GM18502 (cell line): ENCODE measurements around the gene CEACAM1.
"Not testable (repeated sequence)": the region's sequence is repeated elsewhere in the genome, so short reads cannot be mapped to it uniquely, and the experiment has no call there.

ENCODE experiments used
- ATAC-seq: cut with Tn5 transposase; IDR thresholded peaks from one replicate; pipeline ENCODE4 v1.9.1; 2021; ENCODE audit warnings: mild to moderate bottlenecking; ENCODE audit not compliant: unreplicated experiment, poor library complexity

Gene CEACAM1

DNA sequence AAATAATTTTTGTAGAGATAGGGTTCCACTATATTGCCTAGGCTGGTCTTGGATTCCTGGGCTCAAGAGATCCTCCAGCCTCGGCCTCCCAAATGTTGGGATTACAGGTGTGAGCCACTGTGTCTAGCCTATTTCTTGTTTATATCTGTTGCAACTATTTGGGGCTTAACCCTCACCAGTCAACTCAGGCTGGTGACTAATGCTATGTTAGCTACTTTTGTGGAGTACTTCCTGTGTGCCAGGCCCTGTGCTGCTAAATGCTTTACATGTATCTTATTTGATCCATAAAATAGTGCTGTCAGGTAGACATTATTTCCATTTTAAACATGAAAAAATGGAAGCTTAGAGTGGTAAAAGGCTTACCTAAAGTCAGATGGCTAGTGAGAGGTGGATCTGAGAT is 13.8 kb downstream of the CEACAM1 start:
- ATAC-seq, result no peak

DNA sequence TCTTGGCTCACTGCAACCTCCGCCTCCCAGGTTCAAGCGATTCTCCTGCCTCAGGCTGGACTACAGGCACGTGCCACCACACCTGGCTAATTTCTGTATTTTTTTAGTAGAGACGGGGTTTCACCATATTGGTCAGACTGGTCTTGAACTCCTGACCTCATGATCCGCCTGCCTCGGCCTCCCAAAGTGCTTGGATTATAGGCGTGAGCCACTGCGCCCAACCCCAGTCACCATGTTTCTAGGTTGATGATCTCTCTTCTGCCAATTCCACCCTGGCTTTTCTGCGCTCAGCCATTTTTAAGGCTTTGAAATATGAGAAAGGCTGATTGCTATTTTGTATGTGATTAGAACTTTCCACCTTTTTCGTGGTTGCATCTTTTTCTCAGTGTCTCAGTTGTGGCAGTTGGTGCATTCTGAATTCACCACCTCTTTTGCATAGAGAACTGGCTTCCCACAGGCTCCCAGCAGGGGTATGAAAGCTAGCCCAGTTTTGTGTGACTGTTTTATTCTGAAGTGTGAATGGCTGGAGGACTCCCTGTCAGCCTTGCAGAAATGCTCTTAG is 15.5 kb downstream of the CEACAM1 start:
- ATAC-seq, result peak; percentile 74

DNA sequence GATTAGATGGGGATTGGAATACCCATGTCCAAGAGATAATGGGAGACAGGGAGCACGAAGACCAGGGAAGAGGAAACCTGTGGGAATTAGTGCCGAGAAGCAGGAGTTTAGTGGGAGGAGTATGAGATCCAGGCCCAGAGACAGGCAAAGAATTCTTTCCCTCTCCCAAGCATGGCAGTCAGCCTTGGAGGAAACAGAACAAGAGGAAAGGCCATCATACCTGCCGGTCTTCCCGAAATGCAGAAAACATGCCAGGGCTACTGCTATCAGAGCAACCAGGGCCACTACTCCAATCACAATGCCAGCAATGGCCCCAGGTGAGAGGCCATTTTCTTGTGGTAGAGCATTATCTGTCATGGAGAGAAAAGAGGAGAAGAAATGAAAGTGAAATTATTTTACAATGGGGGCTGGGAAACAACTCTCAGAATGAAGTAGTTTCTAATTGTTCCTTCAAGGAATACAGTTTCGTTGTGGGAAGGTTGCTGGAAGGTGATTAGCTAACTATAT is 16.1 kb downstream of the CEACAM1 start:
- no peak for ATAC-seq

DNA sequence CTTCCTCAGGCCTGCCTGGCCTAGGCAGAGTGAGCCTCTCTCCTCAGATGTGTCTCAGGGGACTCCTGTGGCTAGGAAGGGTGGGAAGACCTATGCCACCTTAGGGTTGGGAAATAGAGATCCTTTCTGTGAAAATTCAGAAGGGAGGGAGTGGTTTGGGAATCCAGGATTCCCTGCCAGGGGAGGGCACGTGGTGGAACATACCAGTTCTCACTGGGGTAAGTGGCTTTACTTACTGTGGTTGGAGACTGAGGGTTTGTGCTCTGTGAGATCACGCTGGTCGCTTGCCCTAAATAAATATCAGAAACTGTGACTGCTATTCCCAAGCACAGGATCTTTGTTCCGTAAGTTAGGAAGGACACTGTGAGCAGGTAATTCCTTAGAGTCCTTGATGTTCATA is 16.9 kb downstream of the CEACAM1 start:
- ATAC-seq, result no peak

DNA sequence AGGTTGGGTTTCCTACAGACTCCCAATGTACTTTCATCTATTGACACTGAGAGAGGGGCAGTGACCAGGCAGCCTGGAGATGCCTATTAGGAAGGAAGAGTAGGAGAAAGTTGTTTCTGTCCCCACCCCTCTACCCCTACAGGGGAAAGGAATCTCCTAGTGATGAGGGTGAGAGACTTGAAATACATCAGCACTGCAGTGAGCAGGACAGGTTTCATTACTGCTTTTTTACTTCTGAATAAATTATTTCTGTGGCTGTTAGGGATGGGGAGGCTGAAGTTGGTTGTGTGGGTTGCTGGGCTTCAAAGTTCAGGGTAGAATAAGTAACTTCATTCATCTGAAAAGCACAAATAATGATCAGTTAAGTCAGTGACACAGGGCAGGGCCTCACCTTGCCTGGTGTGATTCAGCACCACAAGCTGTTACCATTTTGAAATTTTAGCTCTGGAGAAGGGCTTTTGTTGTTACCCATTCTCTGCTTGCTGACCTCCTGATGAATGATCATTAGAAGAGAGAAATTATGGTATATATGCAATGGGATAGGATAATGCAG is 19.3 kb downstream of the CEACAM1 start:
- no peak for ATAC-seq

DNA sequence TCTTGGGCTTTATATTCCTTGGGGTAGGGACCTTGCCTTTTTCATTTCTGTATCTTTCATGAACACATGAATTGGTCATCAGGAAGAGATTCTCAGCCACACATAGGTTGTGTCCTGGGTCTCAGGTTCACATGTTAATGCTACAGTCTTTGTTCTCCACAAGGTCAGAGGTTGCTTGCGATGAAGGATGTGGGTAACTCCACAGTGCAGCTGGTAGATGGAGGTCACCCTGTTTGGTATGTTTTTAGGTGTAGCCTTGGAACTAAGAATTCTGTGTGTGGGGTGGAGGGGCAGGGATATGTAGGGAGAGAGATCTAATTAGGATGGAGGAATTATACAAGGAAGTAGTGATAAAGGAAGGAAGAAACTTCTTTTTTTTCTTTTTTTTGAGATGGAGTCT is 23.2 kb downstream of the CEACAM1 start:
- no peak for ATAC-seq

DNA sequence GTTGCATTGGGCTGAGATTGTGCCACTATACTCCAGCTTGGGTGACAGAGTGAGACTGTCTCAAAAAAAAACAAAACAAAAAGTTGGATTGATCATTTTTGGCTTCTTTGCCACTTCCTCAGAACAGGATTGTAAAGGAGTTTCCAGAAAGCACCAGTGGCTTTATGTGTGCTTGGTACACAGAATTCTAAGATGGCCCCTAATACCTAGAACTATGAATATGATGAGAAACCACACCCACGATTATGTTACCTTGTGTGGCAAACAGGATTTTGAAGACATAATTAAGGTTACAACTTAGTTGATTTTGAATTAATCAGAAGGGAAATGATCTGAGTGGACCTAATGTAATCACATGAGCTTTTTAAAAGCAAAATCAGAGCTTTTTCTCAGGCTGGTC is 26.5 kb downstream of the CEACAM1 start:
- no peak for ATAC-seq

DNA sequence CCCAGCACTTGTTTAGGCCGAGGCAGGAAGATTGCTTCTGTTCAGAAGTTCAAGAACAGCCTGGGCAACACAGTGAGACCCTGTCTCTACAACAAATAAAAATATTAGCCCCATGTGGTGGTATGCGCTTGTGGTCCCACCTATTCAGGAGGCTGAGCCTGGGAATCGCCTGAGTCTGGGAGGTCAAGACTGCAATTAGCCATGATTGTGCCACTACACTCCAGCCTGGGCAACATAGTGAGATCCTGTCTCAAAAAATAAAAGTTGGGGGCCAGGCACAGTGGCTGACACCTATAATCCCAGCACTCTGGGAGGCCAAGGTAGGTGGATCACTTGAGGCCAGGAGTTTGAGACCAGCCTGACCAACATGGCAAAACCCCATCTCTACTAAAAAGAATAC is 27.0 kb downstream of the CEACAM1 start:
- ATAC-seq, result not testable (repeated sequence)

DNA sequence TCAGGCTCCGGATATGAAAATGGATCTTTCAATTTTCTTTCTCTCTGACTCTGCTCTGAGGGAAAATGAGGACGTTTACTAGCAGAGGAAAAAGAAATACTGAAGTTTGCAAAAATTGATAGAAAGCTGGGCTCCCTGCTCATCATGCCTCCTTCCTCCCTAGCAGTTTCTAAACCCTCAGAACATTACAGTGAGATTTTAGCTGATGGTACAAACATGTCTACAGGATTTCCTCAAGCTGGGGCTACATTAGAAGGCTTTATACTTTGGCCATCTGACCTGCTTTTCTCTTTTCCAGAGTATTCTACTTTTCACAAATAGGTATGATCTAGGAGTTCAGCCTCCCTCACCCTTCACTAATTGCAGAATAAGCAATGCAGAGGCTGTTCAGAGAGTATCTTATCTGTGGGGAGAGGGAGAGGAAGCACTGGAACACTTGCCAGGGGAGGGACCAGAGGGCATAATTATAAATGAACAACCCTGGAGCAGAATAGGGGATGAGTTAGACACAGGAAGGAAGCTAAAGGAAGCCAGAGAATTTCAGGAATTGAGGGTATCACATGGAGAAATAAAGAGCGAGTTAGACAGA is 30.0 kb downstream of the CEACAM1 start:
- no peak for ATAC-seq

DNA sequence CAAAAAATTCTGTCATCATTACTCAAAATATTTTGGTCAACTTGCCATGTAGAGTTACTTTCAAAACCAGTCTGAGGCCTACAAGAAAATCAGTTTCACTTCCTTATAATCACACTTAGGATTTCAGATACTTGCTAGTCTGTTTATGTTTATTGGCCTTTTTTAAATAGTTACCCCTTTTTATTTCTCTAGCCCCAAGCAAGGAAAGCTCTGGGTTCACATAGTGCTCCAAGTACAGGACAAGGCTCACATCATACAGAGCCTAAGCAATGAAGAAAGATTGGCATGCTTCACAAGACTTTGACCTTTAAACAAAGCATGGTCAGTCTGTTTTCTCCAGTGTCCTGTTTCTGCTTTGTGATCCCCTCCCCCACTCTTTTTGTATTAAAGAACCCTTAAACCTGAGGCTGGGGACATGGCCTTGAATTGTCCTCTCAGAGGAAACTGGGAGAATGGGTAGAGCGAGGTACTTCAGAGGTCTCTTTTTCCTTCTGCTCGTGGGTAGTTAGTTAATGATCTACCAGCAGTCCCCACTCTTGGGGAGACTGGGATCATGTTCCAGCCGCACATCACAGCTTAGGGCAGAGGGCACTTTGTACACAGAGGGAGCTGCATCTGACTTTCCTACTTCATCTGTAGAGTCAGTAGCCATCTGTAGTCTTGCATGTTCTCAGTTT is 30.7 kb downstream of the CEACAM1 start:
- ATAC-seq, result peak; percentile 58

DNA sequence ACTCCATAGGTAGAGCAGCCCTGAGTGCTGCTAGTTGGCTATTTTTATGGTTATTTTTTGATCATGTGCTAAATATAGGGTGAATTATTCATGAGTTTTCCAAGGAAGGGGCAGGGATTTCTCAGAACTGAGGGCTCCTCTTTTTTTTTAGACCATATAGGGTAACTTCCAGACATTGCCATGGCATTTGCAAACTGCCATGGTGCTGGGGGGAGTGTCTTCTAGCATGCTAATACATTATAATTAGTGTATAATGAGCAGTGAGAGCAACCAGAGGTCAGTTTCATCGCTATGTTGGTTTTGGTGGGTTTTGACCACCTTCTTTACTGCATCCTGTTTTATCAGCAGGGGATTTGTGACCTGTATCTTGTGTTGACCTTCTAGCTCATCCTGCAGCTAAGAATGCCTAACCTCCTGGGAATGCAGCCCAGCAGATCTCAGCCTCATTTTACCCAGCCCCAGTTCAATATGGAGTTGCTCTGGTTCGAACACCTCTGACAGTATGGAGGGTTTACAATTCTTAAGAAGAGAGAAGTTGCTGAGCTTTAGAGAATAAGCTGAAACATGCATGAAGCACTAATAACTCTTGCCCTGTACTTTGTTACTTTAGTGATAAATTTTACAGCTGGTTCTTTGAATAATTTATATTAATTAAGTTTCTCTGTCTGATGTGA is 31.7 kb downstream of the CEACAM1 start:
- no peak for ATAC-seq

DNA sequence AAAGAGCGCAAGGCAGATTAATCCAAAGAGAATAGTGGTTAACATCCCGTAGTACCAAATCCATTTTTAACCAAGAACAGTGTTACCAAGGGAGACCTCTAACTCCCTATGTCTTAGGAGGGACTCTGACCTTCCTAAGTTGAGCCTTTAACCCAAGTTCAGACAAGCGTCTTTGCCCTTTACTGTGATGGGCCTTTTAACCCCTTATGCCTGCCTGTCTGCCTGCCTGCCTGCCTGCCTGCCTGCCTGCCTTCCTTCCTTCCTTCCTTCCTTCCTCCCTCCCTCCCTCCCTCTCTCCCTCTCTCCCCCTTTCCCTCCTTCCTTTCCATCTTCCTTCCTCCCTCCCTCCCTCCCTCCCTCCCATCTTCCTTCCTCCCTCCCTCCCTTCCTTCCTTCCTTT is 32.6 kb downstream of the CEACAM1 start:
- no peak for ATAC-seq

DNA sequence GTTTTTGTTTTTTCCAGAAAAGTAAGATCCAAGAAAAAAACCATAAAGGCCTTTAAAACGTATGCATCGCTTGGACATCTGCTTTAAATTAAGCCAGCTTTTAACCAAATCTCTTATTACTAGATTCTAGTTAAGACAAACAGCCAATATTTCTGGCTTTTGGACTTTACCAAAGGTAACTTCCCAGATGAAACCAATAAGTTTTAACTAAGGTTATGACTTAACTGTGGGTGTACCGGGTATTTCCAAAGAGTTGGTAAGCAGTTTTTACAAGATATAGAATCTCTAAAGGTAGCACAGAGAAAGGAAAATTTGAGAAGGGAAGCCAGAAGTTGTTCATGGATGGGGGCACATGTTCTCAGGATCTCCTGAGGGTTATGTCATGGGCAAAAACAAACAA is 34.0 kb downstream of the CEACAM1 start:
- ATAC-seq, result no peak

DNA sequence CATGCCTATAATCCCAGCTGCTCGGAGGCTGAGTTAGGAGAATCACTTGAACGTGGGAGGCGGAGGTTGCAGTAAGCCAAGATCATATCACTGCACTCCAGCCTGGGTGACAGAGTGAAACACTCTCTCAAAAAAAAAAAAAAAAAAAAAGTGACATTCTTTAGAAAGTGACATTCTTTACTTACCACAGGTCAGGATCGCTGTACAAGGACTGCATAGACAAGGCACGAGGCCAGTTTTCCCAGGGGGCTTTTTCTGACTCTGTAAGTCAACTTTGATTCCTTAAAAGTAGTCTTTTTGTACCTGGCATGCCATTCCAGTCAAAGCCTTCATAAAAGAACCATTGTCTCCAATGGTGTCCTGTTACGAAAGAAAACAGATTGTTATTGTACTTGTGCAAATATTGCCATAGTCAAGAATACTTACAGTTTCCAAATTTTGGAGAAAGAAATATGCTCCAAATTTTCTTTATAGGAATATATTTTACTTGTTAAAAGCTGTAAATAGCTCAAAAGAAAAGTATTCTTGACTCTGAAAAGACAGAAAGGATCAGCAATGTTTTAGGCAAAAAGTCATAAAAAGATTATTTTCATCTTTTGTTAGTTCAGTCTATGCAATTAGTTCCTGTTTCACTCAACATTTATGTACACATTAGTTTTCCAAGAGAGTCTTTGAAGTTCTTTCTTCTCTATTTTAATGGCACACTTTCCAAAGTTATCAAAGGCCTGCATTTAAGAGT is 39.3 kb downstream of the CEACAM1 start:
- ATAC-seq, result no peak

DNA sequence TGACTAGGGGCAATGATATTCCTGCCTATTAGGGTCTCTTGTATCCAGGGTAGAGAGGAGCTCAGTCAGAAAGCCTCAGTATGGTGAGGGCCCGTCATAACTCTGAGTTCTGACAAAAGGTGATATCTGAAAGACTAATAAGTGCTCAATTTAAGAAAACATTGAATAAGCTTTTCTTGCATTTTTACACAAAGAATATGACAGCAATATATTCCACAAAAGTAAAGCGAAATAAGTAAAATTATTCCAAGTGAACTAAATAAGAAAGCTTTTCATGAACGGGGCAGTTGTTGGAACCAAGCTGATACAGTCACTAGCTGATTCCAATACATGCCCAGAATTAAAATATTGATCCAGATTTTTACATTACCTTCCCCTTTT is 40.5 kb downstream of the CEACAM1 start:
- no peak for ATAC-seq

DNA sequence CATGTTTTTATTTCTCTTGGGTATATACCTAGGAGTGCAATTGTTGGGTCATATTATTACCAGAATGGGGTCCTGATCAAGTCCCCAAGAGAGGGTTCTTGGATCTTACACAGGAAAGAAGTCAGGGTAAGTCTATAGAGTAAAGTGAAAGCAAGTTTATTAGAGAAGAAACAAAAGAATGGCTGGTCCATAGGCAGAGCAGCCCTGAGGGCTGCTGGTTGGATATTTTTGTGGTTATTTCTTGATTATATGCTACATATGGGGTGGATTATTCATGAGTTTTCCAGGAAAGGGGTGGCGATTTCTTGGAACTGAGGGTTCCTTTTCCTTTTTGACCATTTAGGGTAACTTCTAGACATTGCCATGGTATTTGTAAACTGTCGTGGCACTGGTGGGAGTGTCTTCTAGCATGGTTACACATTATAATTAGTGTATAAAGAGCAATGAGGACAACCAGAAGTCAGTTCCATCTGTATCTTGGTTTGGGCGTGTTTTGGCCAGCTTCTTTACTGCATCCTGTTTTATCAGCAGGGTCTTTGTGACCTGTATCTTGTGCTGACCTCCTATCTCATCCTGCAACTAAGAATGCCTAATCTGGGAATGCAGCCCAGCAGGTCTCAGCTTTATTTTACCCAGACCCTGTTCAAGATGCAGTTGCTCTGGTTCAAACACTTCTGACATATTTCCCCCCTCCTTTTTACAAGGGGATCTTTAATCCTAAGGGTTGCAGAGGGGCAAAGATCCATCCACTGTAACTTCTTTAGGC is 41.1 kb downstream of the CEACAM1 start:
- ATAC-seq, result no peak

DNA sequence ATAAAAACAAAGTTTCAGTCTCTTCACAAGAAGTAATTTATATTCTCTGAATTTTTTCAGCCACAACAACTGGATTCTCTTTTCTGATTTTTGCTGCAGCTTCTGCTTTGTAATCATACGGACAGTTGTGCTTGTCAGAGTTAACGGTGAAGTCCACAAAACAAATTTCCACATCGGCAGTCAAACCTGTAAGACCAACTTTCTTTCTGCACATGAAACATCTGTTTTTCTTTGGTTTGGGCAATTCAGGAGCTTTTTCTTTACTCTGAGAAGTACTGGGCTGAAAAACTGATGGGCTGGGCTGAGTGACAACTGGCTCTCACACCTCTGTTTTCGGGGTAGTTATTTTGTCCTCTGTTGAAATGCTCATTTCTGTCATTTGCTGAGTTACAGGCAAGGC is 43.2 kb downstream of the CEACAM1 start:
- ATAC-seq, result not testable (repeated sequence)

DNA sequence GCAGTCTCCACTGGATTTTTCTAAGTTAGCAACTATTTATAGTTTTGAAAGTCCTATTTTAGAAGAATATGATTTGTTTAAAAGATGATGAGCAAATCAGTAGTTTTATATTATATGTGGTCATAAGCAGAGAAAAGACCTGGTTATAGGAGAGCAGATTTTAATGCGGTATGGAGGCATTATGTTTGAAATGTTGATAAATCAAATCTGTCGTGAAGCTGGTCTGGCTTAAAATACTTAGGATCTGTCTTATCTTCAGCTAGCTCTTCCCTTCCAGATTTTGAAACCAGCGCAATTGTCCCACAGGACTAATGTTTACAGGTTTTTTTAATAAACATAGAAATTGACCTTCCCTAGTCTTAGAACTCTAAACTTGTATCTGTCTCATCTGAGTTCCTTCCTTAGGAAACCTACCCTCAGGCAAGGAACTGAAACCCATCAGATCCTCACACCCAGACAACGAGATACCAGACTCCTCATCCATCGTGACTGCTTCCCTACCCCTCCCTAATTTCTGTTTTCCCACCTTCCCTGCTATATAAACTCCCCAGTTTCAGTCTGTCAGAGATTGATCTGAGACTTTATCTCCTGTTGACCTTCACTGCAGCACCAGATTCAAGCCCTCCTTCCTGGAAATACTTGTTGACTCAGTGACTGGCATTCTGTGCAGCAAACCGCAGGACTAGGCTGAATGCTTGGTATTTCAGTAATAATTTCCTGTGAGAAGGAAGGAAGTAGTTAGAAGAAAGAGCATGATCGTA is 47.8 kb downstream of the CEACAM1 start:
- ATAC-seq, result no peak

DNA sequence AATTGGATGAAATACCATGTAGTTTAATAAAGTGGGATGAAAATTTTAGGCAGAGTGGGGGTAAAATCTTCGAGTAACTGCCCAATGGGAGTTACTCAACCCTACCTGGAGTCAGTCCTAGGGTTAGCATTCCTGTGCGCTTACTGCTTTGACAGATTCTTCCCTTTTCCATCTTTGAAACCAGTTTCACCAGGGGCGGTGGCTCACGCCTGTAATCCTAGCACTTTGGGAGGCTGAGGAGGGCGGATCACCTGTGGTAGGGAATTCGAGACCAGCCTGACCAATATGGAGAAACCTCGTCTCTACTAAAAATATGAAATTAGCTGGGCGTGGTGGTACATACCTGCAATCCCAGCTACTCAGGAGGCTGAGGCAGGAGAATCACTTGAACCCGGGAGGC is 48.5 kb downstream of the CEACAM1 start:
- no peak for ATAC-seq
